ENCODE results near the gene ABCG1. TPM values are rescaled to one million over a fixed set of nuclear protein-coding genes. Genes with fewer than 3 reads are reported as not detected.
A peak's percentile ranks its signal among the peaks of the same experiment; 100 is the strongest.

The ABCG1 gene
- total and polyA plus RNA-seq, 2 experiments from 2014 or later = 1.3 to 4.4 TPM

- peaks cover under 1% of the 10 kb centered on the region for H3K27me3 Mint-ChIP-seq (ENCODE audit: insufficient read depth, low read depth, poor library complexity)
- no peak for TF ChIP-seq ZNF114 (CRISPR knock-in tag; IDR thresholded peaks at IDR 0.05)
- no peak for TF ChIP-seq CTCF (conservative IDR thresholded peaks at IDR 0.05; ENCODE audit: low read depth in 2 of 2)
- no peak for TF ChIP-seq STAT1 (IDR thresholded peaks at IDR 0.05; ENCODE audit: unreplicated experiment)
- TF ChIP-seq, protein P1, sequence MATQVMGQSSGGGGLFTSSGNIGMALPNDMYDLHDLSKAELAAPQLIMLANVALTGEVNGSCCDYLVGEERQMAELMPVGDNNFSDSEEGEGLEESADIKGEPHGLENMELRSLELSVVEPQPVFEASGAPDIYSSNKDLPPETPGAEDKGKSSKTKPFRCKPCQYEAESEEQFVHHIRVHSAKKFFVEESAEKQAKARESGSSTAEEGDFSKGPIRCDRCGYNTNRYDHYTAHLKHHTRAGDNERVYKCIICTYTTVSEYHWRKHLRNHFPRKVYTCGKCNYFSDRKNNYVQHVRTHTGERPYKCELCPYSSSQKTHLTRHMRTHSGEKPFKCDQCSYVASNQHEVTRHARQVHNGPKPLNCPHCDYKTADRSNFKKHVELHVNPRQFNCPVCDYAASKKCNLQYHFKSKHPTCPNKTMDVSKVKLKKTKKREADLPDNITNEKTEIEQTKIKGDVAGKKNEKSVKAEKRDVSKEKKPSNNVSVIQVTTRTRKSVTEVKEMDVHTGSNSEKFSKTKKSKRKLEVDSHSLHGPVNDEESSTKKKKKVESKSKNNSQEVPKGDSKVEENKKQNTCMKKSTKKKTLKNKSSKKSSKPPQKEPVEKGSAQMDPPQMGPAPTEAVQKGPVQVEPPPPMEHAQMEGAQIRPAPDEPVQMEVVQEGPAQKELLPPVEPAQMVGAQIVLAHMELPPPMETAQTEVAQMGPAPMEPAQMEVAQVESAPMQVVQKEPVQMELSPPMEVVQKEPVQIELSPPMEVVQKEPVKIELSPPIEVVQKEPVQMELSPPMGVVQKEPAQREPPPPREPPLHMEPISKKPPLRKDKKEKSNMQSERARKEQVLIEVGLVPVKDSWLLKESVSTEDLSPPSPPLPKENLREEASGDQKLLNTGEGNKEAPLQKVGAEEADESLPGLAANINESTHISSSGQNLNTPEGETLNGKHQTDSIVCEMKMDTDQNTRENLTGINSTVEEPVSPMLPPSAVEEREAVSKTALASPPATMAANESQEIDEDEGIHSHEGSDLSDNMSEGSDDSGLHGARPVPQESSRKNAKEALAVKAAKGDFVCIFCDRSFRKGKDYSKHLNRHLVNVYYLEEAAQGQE (IDR thresholded peaks at IDR 0.05; ENCODE audit: unreplicated experiment) = no peak
- TF ChIP-seq JUNB (IDR thresholded peaks at IDR 0.05; ENCODE audit: unreplicated experiment) = no peak
- TF ChIP-seq EZH2phosphoT487 (IDR thresholded peaks at IDR 0.05; ENCODE audit: unreplicated experiment) = no peak
- TF ChIP-seq NANOG (IDR thresholded peaks at IDR 0.05; ENCODE audit: borderline replicate concordance) = no peak
- no peak for TF ChIP-seq EZH2 (IDR thresholded peaks at IDR 0.05; ENCODE audit: low read depth, unreplicated experiment)
- no peak for TF ChIP-seq ZNF331 (CRISPR knock-in tag; IDR thresholded peaks at IDR 0.05; ENCODE audit: low read depth)
- no peak for TF ChIP-seq CREB1 (CRISPR knock-in tag; IDR thresholded peaks at IDR 0.05; ENCODE audit: low read depth)
- TF ChIP-seq ETS1 (IDR thresholded peaks at IDR 0.05) = no peak
- no peak for TF ChIP-seq ZNF462 (CRISPR knock-in tag; IDR thresholded peaks at IDR 0.05)
- TF ChIP-seq POLR2AphosphoS5 (IDR thresholded peaks at IDR 0.05; ENCODE audit: low read depth) = no peak
- no peak overlapping the region for H3K27ac Mint-ChIP-seq
Measured at GRCh38 chr21:42179316-42179715, 39.6 kb upstream of the ABCG1 start.

More at GRCh38 chr21:42179316-42179715, 39.6 kb upstream of the ABCG1 start:
- no peaks in the 10 kb centered on the region for H3K9me3 Mint-ChIP-seq
- Histone ChIP-seq H3K79me2 (replicated peaks; ENCODE audit: insufficient read depth) (no peaks in the 10 kb centered on the region), H3F3A (replicated peaks; ENCODE audit: low read depth) (no peaks in the 10 kb centered on the region), H3K4me1 (ENCODE audit: insufficient read depth) (no peaks in the 10 kb centered on the region), H4K20me1 (replicated peaks; ENCODE audit: insufficient read depth) (no peaks in the 10 kb centered on the region), H3K9me2 (ENCODE audit: insufficient read depth) (no peaks in the 10 kb centered on the region), H3K27me3 (ENCODE audit: insufficient read depth) (no peaks in the 10 kb centered on the region), H3K4me2 (no peak overlapping the region), H3K36me3 (ENCODE audit: insufficient read depth) (no peaks in the 10 kb centered on the region), H3K4me3 (no peak overlapping the region), H3K27ac (ENCODE audit: low read depth) (no peak overlapping the region), H2AFZ (no peak overlapping the region)
- H3K4me3 Mint-ChIP-seq = no peak overlapping the region
- peak; percentile 55; the same call in 2 of the 3 replicates for ATAC-seq
- H3K4me1 Mint-ChIP-seq = peaks cover 4% of the 10 kb centered on the region; the same call in 1 of the 3 replicates
- no peaks in the 10 kb centered on the region for H3K36me3 Mint-ChIP-seq (ENCODE audit: low read depth)
- no peak for DNase-seq (ENCODE audit: low spot score)

Data from GM23338 (cell line).